Fibroblast of lung (primary cell): ENCODE results near the gene CNPPD1. TPM values are rescaled to one million over a fixed set of nuclear protein-coding genes. Genes with fewer than 3 reads are reported as not detected.

Experiments used
- DNase-seq, 2 donors: peaks; one replicate each; pipeline versions ENCODE4 v3.0.0 to v3.0.0-alpha.2; 2010; ENCODE audit warnings: low read depth in 2 of 2
- H2AFZ ChIP-seq: 2 replicates; pipeline ENCODE4 v1.5.1; 2012; ENCODE audit warnings: low read length, control low read depth, inconsistent platforms
- H3K27ac ChIP-seq: 2 replicates; pipeline ENCODE4 v1.5.1; 2011; ENCODE audit warnings: low read length, control low read depth; ENCODE audit not compliant: insufficient read depth
- H3K27me3 ChIP-seq: 2 replicates; pipeline ENCODE4 v1.5.1; 2011; ENCODE audit warnings: mild to moderate bottlenecking, low read length; ENCODE audit not compliant: control insufficient read depth, insufficient read depth
- H3K36me3 ChIP-seq: 2 replicates; pipeline ENCODE4 v1.5.1; 2011; ENCODE audit warnings: low read length; ENCODE audit not compliant: control insufficient read depth, insufficient read depth
- H3K4me1 ChIP-seq: 2 replicates; pipeline ENCODE4 v1.5.1; 2011; ENCODE audit warnings: low read length; ENCODE audit not compliant: control insufficient read depth, insufficient read depth; ENCODE audit errors: extremely low read depth
- H3K4me2 ChIP-seq: 2 replicates; pipeline ENCODE4 v1.5.1; 2011; ENCODE audit warnings: low read length, control low read depth; ENCODE audit not compliant: insufficient read depth; ENCODE audit errors: extremely low read depth
- H3K4me3 ChIP-seq, 4 experiments: fragments of 200-600 bp in 1 of 4; sonication (generic) in 1 of 4; replicated peaks in 1 of 4; 2 replicates each; pipeline ENCODE4 v1.5.1; 2011 to 2016; ENCODE audit warnings: low read length in 4 of 4, low read depth in 3 of 4, mild to moderate bottlenecking in 3 of 4, control low read depth in 2 of 4, inconsistent platforms in 1 of 4, mixed read lengths in 1 of 4; ENCODE audit not compliant: insufficient read depth in 1 of 4; ENCODE audit errors: control extremely low read depth in 1 of 4
- H3K79me2 ChIP-seq: 2 replicates; pipeline ENCODE4 v1.5.1; 2012; ENCODE audit warnings: mild to moderate bottlenecking, low read length, inconsistent platforms; ENCODE audit not compliant: control insufficient read depth, insufficient read depth
- H3K9ac ChIP-seq: 2 replicates; pipeline ENCODE4 v1.5.1; 2011; ENCODE audit warnings: mild to moderate bottlenecking, low read length, control low read depth; ENCODE audit not compliant: insufficient read depth
- H3K9me3 ChIP-seq: 2 replicates; pipeline ENCODE4 v1.5.1; 2012; ENCODE audit warnings: low read depth, low read length; ENCODE audit not compliant: control insufficient read depth, insufficient read depth
- H4K20me1 ChIP-seq: 2 replicates; pipeline ENCODE4 v1.5.1; 2011; ENCODE audit warnings: low read length; ENCODE audit not compliant: control insufficient read depth, insufficient read depth; ENCODE audit errors: extremely low read depth
- EZH2 ChIP-seq: IDR thresholded peaks from 2 replicates; pipeline ENCODE4 v1.5.1; 2012; ENCODE audit warnings: low read length, control low read depth, mild to moderate bottlenecking; ENCODE audit errors: missing control alignments
- polyA plus RNA-seq, 2 donors: library from polyadenylated mRNA; depleted of rRNA in 1 of 2; stranded (reverse) in 1 of 2; unstranded in 1 of 2; fragments of >200 nt; gene quantifications; 2 replicates each; pipeline ENCODE4 v1.2.1, GENCODE V29; 2011 to 2012; ENCODE audit warnings: missing spikeins in 1 of 2
- total RNA-seq: library from RNA; depleted of rRNA; stranded (reverse); fragments of >200 nt; gene quantifications from 2 replicates; pipeline ENCODE4 v1.2.1, GENCODE V29; 2014
- TF ChIP-seq, protein P1 (sequence below), 2 donors: IDR thresholded peaks in 1 of 2; conservative IDR thresholded peaks in 1 of 2; 1 replicate in 1 of 2; 2 replicates in 1 of 2; pipeline ENCODE4 v1.5.1; 2011 to 2012; ENCODE audit warnings: low read length in 2 of 2, control low read depth in 1 of 2, inconsistent platforms in 1 of 2, low read depth in 1 of 2, mild to moderate bottlenecking in 1 of 2

CNPPD1 gene
- total and polyA plus RNA-seq, 2 donors (not counting 1 experiment from before 2014, with no cell fraction given): 33.5 to 42.2 TPM

GRCh38 chr2:219160186-219161017 is 16.3 kb downstream of the CNPPD1 start, which contains the start of gene NHEJ1:
Gene NHEJ1, minus strand, starts transcription at chr2:219160815. Its CDS starts 2,453 bp downstream, at chr2:219158362.
- no peaks in the 10 kb centered on the region for H4K20me1 ChIP-seq
- peak within 1 kb of the TSS; percentile 96 for H2AFZ ChIP-seq
- H3K27me3 ChIP-seq: no peaks in the 10 kb centered on the region
- peak within 1 kb of the TSS; percentile 83 for H3K9ac ChIP-seq
- H3K4me1 ChIP-seq: peaks cover 4% of the 10 kb centered on the region
- no peaks in the 10 kb centered on the region for H3K36me3 ChIP-seq
- no peaks in the 10 kb centered on the region for H3K79me2 ChIP-seq
- peak within 1 kb of the TSS; percentile 71 for H3K27ac ChIP-seq
- no peak for TF ChIP-seq EZH2
- TF ChIP-seq, protein P1, sequence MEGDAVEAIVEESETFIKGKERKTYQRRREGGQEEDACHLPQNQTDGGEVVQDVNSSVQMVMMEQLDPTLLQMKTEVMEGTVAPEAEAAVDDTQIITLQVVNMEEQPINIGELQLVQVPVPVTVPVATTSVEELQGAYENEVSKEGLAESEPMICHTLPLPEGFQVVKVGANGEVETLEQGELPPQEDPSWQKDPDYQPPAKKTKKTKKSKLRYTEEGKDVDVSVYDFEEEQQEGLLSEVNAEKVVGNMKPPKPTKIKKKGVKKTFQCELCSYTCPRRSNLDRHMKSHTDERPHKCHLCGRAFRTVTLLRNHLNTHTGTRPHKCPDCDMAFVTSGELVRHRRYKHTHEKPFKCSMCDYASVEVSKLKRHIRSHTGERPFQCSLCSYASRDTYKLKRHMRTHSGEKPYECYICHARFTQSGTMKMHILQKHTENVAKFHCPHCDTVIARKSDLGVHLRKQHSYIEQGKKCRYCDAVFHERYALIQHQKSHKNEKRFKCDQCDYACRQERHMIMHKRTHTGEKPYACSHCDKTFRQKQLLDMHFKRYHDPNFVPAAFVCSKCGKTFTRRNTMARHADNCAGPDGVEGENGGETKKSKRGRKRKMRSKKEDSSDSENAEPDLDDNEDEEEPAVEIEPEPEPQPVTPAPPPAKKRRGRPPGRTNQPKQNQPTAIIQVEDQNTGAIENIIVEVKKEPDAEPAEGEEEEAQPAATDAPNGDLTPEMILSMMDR (conservative IDR thresholded peaks at IDR 0.05 in 1 of 2, IDR thresholded peaks at IDR 0.05 in 1 of 2; ENCODE audit: low read depth in 1 of 2, low read length in 2 of 2): peak; percentile 94 to 95
- peak; percentile 90 to 95 for DNase-seq
- peak within 1 kb of the TSS; percentile 54 to 79 (median 64) for H3K4me3 ChIP-seq
- H3K4me2 ChIP-seq: peak within 1 kb of the TSS; percentile 93
- H3K9me3 ChIP-seq: no peaks in the 10 kb centered on the region

DNA sequence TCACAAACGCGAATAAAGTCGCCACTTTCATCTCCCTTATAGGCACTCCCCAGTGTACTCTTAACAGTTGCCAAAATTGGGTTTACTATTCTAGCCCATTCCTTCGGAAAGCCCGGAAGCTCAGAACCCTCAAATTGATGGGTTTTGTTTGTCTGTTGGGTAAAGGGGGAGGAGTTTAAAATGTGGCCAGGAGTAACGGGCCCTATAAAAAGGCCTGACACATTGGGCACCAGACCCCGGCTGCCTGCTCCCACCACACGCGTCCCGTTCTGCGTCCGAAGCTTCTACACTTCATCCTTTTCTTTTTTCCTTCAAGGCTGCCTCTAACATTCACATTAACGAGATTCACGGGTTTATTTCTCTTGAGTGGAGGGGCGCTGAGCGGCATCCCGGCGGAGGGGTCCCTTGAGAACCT is 16.9 kb downstream of the CNPPD1 start:
- Histone ChIP-seq H3K79me2 (no peaks in the 10 kb centered on the region), H3K4me1 (peaks cover 4% of the 10 kb centered on the region), H3K4me3 (peak overlapping the region; percentile 50 to 79 (median 63)), H4K20me1 (no peaks in the 10 kb centered on the region), H3K9ac (no peak overlapping the region), H3K27me3 (no peaks in the 10 kb centered on the region), H2AFZ (peak overlapping the region; percentile 76), H3K4me2 (peak overlapping the region; percentile 93), H3K36me3 (no peaks in the 10 kb centered on the region), H3K9me3 (no peaks in the 10 kb centered on the region), H3K27ac (peak overlapping the region; percentile 19)
- TF ChIP-seq EZH2: no peak
- TF ChIP-seq, protein P1 (conservative IDR thresholded peaks at IDR 0.05 in 1 of 2, IDR thresholded peaks at IDR 0.05 in 1 of 2; ENCODE audit: low read depth in 1 of 2, low read length in 2 of 2): no peak
- DNase-seq: no peak

DNA sequence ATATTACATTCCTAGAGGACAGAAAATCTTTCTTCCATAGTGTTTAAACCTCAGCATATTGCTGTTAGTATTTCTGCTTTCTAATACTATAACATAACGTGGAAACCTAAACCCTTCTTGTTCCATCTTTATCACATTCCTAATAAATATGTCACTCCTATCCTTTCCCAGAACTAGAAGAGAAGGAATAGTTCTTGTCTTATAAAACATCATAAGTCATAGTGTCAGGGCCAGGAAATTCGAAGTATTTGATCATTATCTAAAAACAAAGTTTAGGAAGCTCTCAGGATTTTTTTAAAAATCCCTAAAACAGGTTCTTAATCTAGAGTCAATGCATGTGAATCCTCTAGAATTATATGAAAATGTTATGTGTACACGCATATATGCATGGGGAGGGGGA is 18.1 kb downstream of the CNPPD1 start:
- DNase-seq: peak in 1 of 2 donors; percentile 24
- Histone ChIP-seq H3K36me3 (no peaks in the 10 kb centered on the region), H3K4me1 (peaks cover 4% of the 10 kb centered on the region), H3K4me2 (no peak overlapping the region), H3K27ac (no peak overlapping the region), H3K79me2 (no peaks in the 10 kb centered on the region), H3K27me3 (no peaks in the 10 kb centered on the region), H4K20me1 (no peaks in the 10 kb centered on the region), H3K9ac (no peak overlapping the region), H3K9me3 (no peaks in the 10 kb centered on the region), H2AFZ (no peak overlapping the region), H3K4me3 (no peak overlapping the region)
- TF ChIP-seq, protein P1 (conservative IDR thresholded peaks at IDR 0.05 in 1 of 2, IDR thresholded peaks at IDR 0.05 in 1 of 2; ENCODE audit: low read depth in 1 of 2, low read length in 2 of 2): no peak
- no peak for TF ChIP-seq EZH2
